K562 (cell line): ENCODE results near the gene GLG1.

Experiments used
- EHMT2 ChIP-seq: fragments of 450-650 bp; IDR thresholded peaks from 2 replicates; pipeline ENCODE4 v1.6.1; 2018; ENCODE audit warnings: antibody characterized with exemption
- HMG20B ChIP-seq: fragments of 250-450 bp; sonication (Bioruptor Pico); IDR thresholded peaks from 2 replicates; pipeline ENCODE4 v1.5.0; 2021; ENCODE audit warnings: mild to moderate bottlenecking
- PHF21A ChIP-seq: fragments of 450-650 bp; IDR thresholded peaks from 2 replicates; pipeline ENCODE4 v1.6.1; 2017; ENCODE audit warnings: low read depth, borderline replicate concordance
- POLR2A ChIP-seq: fragments of 450-650 bp; conservative IDR thresholded peaks from 2 replicates; pipeline ENCODE4 v1.6.1; 2016
- TCF7L2 ChIP-seq: fragments of 150-350 bp; IDR thresholded peaks from 2 replicates; pipeline ENCODE4 v1.6.1; 2016; ENCODE audit warnings: low read depth, mild to moderate bottlenecking, low read length, moderate library complexity
- ZNF3 ChIP-seq: fragments of 250-450 bp; sonication (Bioruptor Pico); IDR thresholded peaks from 2 replicates; pipeline ENCODE4 v1.5.0; 2021; ENCODE audit warnings: mild to moderate bottlenecking, moderate library complexity
- TF ChIP-seq, protein P1 (sequence below): IDR thresholded peaks from 3 replicates; pipeline ENCODE4 v1.6.1; 2011; ENCODE audit warnings: borderline replicate concordance, mild to moderate bottlenecking; ENCODE audit not compliant: insufficient read length, insufficient read depth

DNA sequence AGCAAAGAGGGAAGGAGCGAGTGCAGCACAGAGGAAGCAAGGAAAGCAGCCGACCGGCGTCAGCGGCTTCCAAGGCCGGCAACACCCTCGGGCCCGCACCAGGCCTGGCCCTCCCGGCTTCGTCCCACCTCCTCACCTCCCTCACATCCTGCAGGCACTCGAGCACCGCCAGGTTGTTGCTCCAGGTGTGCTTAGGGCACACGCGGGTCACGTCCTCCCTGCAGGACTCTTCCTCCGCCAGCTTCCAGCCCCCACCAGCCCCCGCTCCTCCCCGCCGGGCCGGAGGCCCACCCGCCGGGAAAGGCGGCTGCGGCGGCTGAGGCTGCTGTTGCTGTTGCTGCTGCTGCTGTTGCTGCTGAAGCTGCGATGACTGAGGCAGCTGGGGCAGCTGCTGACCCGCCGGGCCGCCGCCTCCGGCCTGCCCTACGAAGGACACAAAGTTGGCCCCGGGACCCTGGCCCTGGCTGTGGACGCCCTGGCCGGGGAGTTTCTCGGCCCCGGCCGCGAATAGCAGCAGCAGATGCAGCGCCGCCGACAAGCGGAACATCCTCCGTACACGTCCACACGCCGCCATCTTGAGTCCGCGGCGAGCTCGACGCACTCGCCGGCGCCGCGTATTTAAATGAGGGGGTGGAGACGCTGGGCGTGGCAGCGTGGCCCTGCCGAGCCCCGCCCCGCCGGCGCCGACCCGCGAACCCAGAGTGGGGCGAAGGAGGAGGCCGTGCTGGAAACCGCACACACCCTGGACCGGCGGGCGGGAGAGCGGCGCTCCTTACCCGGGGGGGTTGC lies at the start of gene GLG1:
- TF ChIP-seq POLR2A (peak; percentile 97), ZNF3 (CRISPR knock-in tag) (no peak), PHF21A (no peak), HMG20B (no peak), TCF7L2 (no peak), EHMT2 (no peak)
- TF ChIP-seq, protein P1, sequence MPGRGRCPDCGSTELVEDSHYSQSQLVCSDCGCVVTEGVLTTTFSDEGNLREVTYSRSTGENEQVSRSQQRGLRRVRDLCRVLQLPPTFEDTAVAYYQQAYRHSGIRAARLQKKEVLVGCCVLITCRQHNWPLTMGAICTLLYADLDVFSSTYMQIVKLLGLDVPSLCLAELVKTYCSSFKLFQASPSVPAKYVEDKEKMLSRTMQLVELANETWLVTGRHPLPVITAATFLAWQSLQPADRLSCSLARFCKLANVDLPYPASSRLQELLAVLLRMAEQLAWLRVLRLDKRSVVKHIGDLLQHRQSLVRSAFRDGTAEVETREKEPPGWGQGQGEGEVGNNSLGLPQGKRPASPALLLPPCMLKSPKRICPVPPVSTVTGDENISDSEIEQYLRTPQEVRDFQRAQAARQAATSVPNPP: no peak
